HepG2 (cell line): ENCODE measurements around the gene CNTN5. TPM values are rescaled to one million over a fixed set of nuclear protein-coding genes. Genes with fewer than 3 reads are reported as not detected.
A peak's percentile ranks its signal among the peaks of the same experiment; 100 is the strongest.

Experiments used
- ATAC-seq: fragments of 200-7000 bp; cut with Tn5 transposase; 3 replicates; pipeline ENCODE4 v1.9.1; 2020; ENCODE audit warnings: mild to moderate bottlenecking, moderate library complexity
- BruUV-seq: library from RNA; stranded (reverse); fragments of 400-500 nt; replicated peaks from 2 replicates; lab custom pipeline; 2021; lab: Mats Ljungman, UMichigan
- CTCF ChIA-PET: fragments of 300-600 bp; formaldehyde crosslinking; extraction: SDS; loops from one replicate; lab custom pipeline; 2021; ENCODE audit warnings: low total read pairs, inconsistent platforms, low intra/inter-chr PET ratio; lab: Yijun Ruan, JAX
- POLR2A ChIA-PET: fragments of 350-600 bp; sonication (Branson Sonifier 250); formaldehyde crosslinking; loops from one replicate; lab custom pipeline; 2020; ENCODE audit warnings: antibody characterized with exemption, inconsistent platforms; lab: Yijun Ruan, JAX
- DNase-seq: peaks from one replicate; pipeline ENCODE4 v3.0.0-alpha.2; 2015; ENCODE audit warnings: low spot score
- FAIRE-seq: peaks from 3 replicates; lab custom pipeline; 2011; peaks lifted over from hg19 to GRCh38; lab: Jason Lieb, UNC
- H2AFZ ChIP-seq: one replicate; pipeline ENCODE4 v1.6.1; 2011; ENCODE audit warnings: low read length, inconsistent platforms
- H3K27ac ChIP-seq: fragments of 300-600 bp; 3 replicates; pipeline ENCODE4 v1.8.0; 2011; ENCODE audit warnings: mixed run types, mild to moderate bottlenecking, mixed read lengths, low read length, inconsistent platforms; ENCODE audit not compliant: insufficient read depth; ENCODE audit errors: extremely low read length
- H3K27me3 ChIP-seq, 2 experiments: fragments of 200-600 bp in 1 of 2; 2 replicates in 1 of 2; 3 replicates in 1 of 2; pipeline versions ENCODE4 v1.6.0 to v1.8.0; 2011; ENCODE audit warnings: low read length in 2 of 2, mild to moderate bottlenecking in 2 of 2, moderate library complexity in 2 of 2, inconsistent platforms in 1 of 2; ENCODE audit not compliant: insufficient read depth in 2 of 2, control insufficient read depth in 1 of 2
- H3K36me3 ChIP-seq, 2 experiments: fragments of 200-600 bp in 1 of 2; replicated peaks in 1 of 2; 2 replicates in 1 of 2; 3 replicates in 1 of 2; pipeline versions ENCODE4 v1.5.1 to v1.8.0; 2011; ENCODE audit warnings: low read length in 2 of 2, inconsistent platforms in 1 of 2; ENCODE audit not compliant: insufficient read depth in 2 of 2, control insufficient read depth in 1 of 2
- H3K4me1 ChIP-seq: 2 replicates; pipeline ENCODE4 v1.5.1; 2012; ENCODE audit warnings: low read length, inconsistent platforms; ENCODE audit not compliant: insufficient read depth
- H3K4me2 ChIP-seq: 2 replicates; pipeline ENCODE4 v1.6.0; 2011; ENCODE audit warnings: low read depth, low read length, inconsistent platforms
- H3K4me3 ChIP-seq, 3 experiments: fragments of 200-600 bp in 1 of 3; sonication (generic), shearing (Covaris generic) in 1 of 3; replicated peaks in 1 of 3; 2 replicates each; pipeline ENCODE4 v1.5.1; 2011 to 2016; ENCODE audit warnings: low read length in 3 of 3, inconsistent platforms in 2 of 3, low read depth in 2 of 3, mild to moderate bottlenecking in 2 of 3, control low read depth in 1 of 3, mixed read lengths in 1 of 3; ENCODE audit not compliant: insufficient read depth in 1 of 3
- H3K79me2 ChIP-seq: one replicate; pipeline ENCODE4 v1.6.1; 2011; ENCODE audit warnings: low read length, inconsistent platforms; ENCODE audit not compliant: insufficient read depth
- H3K9ac ChIP-seq: 2 replicates; pipeline ENCODE4 v1.6.0; 2011; ENCODE audit warnings: mild to moderate bottlenecking, low read depth, low read length, inconsistent platforms; ENCODE audit not compliant: insufficient read depth
- H3K9me3 ChIP-seq: 2 replicates; pipeline ENCODE4 v1.5.1; 2012; ENCODE audit warnings: mild to moderate bottlenecking, low read length
- H4K20me1 ChIP-seq: 2 replicates; pipeline ENCODE4 v1.6.0; 2011; ENCODE audit warnings: inconsistent platforms, mild to moderate bottlenecking, low read length, moderate library complexity; ENCODE audit not compliant: insufficient read depth
- ATF4 ChIP-seq, 2 experiments: fragments of 450-650 bp in 1 of 2; sonication (generic) in 1 of 2; formaldehyde crosslinking; IDR thresholded peaks; 2 replicates each; pipeline versions ENCODE4 v1.5.0 to v1.8.0; 2020 to 2022; ENCODE audit warnings: mild to moderate bottlenecking in 1 of 2, missing genetic modification reagents in 1 of 2
- BATF2 ChIP-seq: sonication (generic); formaldehyde crosslinking; IDR thresholded peaks from 2 replicates; pipeline ENCODE4 v1.8.0; 2022; ENCODE audit warnings: mild to moderate bottlenecking, missing genetic modification reagents, moderate library complexity
- CCDC6 ChIP-seq: sonication (generic); formaldehyde crosslinking; IDR thresholded peaks from 2 replicates; pipeline ENCODE4 v1.8.1; 2022; ENCODE audit warnings: mild to moderate bottlenecking, missing genetic modification reagents, moderate library complexity
- CENPX ChIP-seq: sonication (generic); formaldehyde crosslinking; IDR thresholded peaks from 2 replicates; pipeline ENCODE4 v1.9.0; 2021; ENCODE audit warnings: mild to moderate bottlenecking, missing genetic modification reagents, moderate library complexity
- CREB1 ChIP-seq, 2 experiments: fragments of 450-650 bp in 1 of 2; IDR thresholded peaks; 2 replicates each; pipeline ENCODE4 v1.6.1; 2016 to 2017; ENCODE audit warnings: control low read depth in 1 of 2, mild to moderate bottlenecking in 1 of 2, missing compliant biosample characterization in 1 of 2, missing genetic modification characterization in 1 of 2
- HNRNPLL ChIP-seq: fragments of 200-400 bp; formaldehyde crosslinking; IDR thresholded peaks from 2 replicates; pipeline ENCODE4 v1.6.1; 2017; ENCODE audit warnings: mild to moderate bottlenecking, low read depth, low read length; ENCODE audit not compliant: poor library complexity, severe bottlenecking
- JUND ChIP-seq: sonication (generic); formaldehyde crosslinking; IDR thresholded peaks from 2 replicates; pipeline ENCODE4 v1.8.0; 2022; ENCODE audit warnings: mild to moderate bottlenecking, missing genetic modification reagents
- NFIC ChIP-seq: IDR thresholded peaks from 2 replicates; pipeline ENCODE4 v1.6.1; 2012; ENCODE audit warnings: mild to moderate bottlenecking, low read length, inconsistent platforms
- SALL2 ChIP-seq: sonication (generic); formaldehyde crosslinking; IDR thresholded peaks from 2 replicates; pipeline ENCODE4 v1.8.1; 2023; ENCODE audit warnings: mild to moderate bottlenecking, missing genetic modification reagents, inconsistent platforms
- ZNF337 ChIP-seq: sonication (generic); formaldehyde crosslinking; IDR thresholded peaks from 2 replicates; pipeline ENCODE4 v1.5.1; 2020; ENCODE audit warnings: missing genetic modification reagents, low read depth, mild to moderate bottlenecking, borderline replicate concordance
- ZNF34 ChIP-seq: sonication (generic); formaldehyde crosslinking; IDR thresholded peaks from 2 replicates; pipeline ENCODE4 v1.4.0; 2020; ENCODE audit warnings: mild to moderate bottlenecking, missing genetic modification reagents, borderline replicate concordance
- ZNF607 ChIP-seq: sonication (generic); formaldehyde crosslinking; IDR thresholded peaks from 2 replicates; pipeline ENCODE4 v1.5.1; 2020; ENCODE audit warnings: missing genetic modification reagents, mild to moderate bottlenecking, borderline replicate concordance
- ZNF7 ChIP-seq: IDR thresholded peaks from 2 replicates; pipeline ENCODE4 v1.6.1; 2016; ENCODE audit warnings: missing biosample characterization, missing genetic modification reagents
- ZNF850 ChIP-seq: sonication (generic); formaldehyde crosslinking; conservative IDR thresholded peaks from 2 replicates; pipeline ENCODE4 v1.9.0; 2021; ENCODE audit warnings: mild to moderate bottlenecking, missing genetic modification reagents
- ZZZ3 ChIP-seq: sonication (generic); formaldehyde crosslinking; IDR thresholded peaks from 2 replicates; pipeline ENCODE4 v1.4.0; 2020; ENCODE audit warnings: missing genetic modification reagents, mild to moderate bottlenecking, borderline replicate concordance
- WGBS: methylation state at CpG from one replicate; pipeline ENCODE4 v1.1.6; 2017; ENCODE audit warnings: low lambda C conversion rate; 5-methylcytosine and 5-hydroxymethylcytosine counted together
- in situ Hi-C: cut with HindIII; loops from 2 replicates; pipeline ENCODE4 v1.10.0; 2017; ENCODE audit warnings: low pct_unique_long_range_greater_than_20kb; ENCODE audit not compliant: extremely low pct_ligation_motif_present
- intact Hi-C: fragments of 100-400 bp; cut with micrococcal nuclease; formaldehyde crosslinking; loops from one replicate; pipeline ENCODE4 v1.10.0; 2022; ENCODE audit not compliant: unreplicated experiment
- polyA plus RNA-seq, 8 experiments: library from polyadenylated mRNA; depleted of rRNA in 3 of 8; stranded (reverse) in 7 of 8; unstranded in 1 of 8; fragments of >200 nt; fragmentation: Illumina TruSeq in 4 of 8; extraction: Trizol in 4 of 8; gene quantifications; 2 replicates each; pipeline versions ENCODE4 v1.2.1 to v1.2.3, GENCODE V29; 2011 to 2016; ENCODE audit warnings: low read depth in 4 of 8, missing spikeins in 1 of 8, mixed read lengths in 1 of 8; ENCODE audit not compliant: insufficient read depth in 1 of 8
- total RNA-seq, 5 experiments: library from RNA; depleted of rRNA; stranded (reverse); fragments of >200 nt; fragmentation: Illumina TruSeq; extraction: Trizol; gene quantifications; 2 replicates each; pipeline ENCODE4 v1.2.3, GENCODE V29; 2016; ENCODE audit warnings: low read depth in 1 of 5

The CNTN5 gene
- total and polyA plus RNA-seq, 2 of the 13 experiments (the other 11 are each of a cell fraction or from before 2014, with no cell fraction given) = not detected

GRCh38 chr11:99419991-99420390 is 399.2 kb downstream of the CNTN5 start (continued):
- TF ChIP-seq ZZZ3 (CRISPR knock-in tag) = no peak
- TF ChIP-seq CENPX = no peak
- TF ChIP-seq ZNF7 = no peak
- no peak for TF ChIP-seq ZNF34 (CRISPR knock-in tag)
- TF ChIP-seq NFIC = no peak
- TF ChIP-seq ZNF850 = no peak
- TF ChIP-seq ZNF607 (CRISPR knock-in tag) = no peak

GRCh38 chr11:99422581-99423427 is 402.1 kb downstream of the CNTN5 start:
- FAIRE-seq = no peak
- DNase-seq = no peak
- no TSS peak for BruUV-seq
- no peak overlapping the region for H3K4me3 ChIP-seq
- ATAC-seq = no peak
- ChIA-PET POLR2A (no interaction called here), CTCF (no interaction called here)
- H3K9ac ChIP-seq = no peak overlapping the region
- H3K79me2 ChIP-seq = no peaks in the 10 kb centered on the region
- no peaks in the 10 kb centered on the region for H3K9me3 ChIP-seq
- no peak overlapping the region for H3K4me2 ChIP-seq
- H3K36me3 ChIP-seq = no peaks in the 10 kb centered on the region
- in situ Hi-C loops = no loop called here
- 5% methylated on average over 7 of the region's 7 CpGs for WGBS
- no peak overlapping the region for H3K27ac ChIP-seq
- no peaks in the 10 kb centered on the region; a peak in 1 of 5 replicates for H3K27me3 ChIP-seq
- intact Hi-C loops = no loop called here
- H4K20me1 ChIP-seq = no peaks in the 10 kb centered on the region
- TF ChIP-seq HNRNPLL (no peak), SALL2 (CRISPR knock-in tag) (no peak), CCDC6 (CRISPR knock-in tag) (no peak), CREB1 (IDR thresholded peaks at IDR 0.05) (no peak), CREB1 (CRISPR knock-in tag; IDR thresholded peaks at IDR 0.05) (no peak), BATF2 (CRISPR knock-in tag) (no peak), ATF4 (CRISPR knock-in tag; IDR thresholded peaks at IDR 0.05) (peak in 1 of 2 experiments; percentile 62; a peak in 2 of 4 replicates), JUND (CRISPR knock-in tag) (no peak), ZNF337 (no peak)
- no peak overlapping the region for H2AFZ ChIP-seq
- no peaks in the 10 kb centered on the region for H3K4me1 ChIP-seq
